ENCODE results near the gene CASZ1. TPM values are rescaled to one million over a fixed set of nuclear protein-coding genes. Genes with fewer than 3 reads are reported as not detected.
A peak's percentile ranks its signal among the peaks of the same experiment; 100 is the strongest.

Gene CASZ1
- total RNA-seq, 1 experiment from 2014 or later, result 11.7 TPM

DNA sequence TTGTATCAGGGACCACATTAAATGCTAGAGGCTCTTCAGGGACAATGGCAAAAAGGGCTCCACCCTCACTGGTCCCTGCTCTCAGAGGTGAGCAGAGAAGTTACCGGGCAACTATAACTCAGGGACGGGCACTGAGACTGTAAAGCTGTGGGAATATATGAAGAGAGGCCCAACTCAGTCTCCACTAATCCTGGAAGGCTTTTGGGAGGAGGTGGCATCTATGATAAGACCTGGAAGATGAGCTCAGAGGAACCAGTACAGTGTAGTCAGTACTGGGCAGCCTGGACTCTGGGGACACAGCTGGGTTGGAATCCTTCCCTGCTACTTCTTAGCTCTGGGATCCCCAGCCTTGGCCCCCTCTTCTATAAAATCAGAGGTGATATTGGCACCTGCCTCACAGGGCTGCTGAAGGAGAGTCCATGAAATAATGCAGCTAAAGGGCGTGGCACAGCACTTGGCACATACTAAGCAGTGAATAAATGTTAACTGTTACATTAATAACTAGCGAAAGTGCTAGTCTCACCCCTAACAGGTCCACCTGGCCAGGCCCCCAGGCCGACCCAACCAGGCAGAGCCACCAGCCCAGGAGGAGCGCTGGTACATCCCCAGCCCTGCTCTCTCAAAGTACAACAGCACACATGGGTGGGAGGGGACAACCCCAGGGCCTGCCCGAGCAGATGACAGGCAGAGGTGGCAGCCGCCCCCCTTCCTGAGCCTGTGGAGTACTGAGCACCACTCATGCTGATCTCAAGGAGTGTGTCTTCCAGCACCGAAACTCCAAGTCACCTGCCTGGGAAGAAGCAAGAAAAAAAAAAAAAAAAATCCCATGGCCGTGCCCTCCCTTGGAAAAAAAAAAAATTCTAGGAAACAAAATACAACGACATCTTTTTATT, 62.7 kb downstream of the CASZ1 start (continued):
- TF ChIP-seq ATF1 (CRISPR knock-in tag; IDR thresholded peaks at IDR 0.05), result no peak
- TF ChIP-seq, protein P1, sequence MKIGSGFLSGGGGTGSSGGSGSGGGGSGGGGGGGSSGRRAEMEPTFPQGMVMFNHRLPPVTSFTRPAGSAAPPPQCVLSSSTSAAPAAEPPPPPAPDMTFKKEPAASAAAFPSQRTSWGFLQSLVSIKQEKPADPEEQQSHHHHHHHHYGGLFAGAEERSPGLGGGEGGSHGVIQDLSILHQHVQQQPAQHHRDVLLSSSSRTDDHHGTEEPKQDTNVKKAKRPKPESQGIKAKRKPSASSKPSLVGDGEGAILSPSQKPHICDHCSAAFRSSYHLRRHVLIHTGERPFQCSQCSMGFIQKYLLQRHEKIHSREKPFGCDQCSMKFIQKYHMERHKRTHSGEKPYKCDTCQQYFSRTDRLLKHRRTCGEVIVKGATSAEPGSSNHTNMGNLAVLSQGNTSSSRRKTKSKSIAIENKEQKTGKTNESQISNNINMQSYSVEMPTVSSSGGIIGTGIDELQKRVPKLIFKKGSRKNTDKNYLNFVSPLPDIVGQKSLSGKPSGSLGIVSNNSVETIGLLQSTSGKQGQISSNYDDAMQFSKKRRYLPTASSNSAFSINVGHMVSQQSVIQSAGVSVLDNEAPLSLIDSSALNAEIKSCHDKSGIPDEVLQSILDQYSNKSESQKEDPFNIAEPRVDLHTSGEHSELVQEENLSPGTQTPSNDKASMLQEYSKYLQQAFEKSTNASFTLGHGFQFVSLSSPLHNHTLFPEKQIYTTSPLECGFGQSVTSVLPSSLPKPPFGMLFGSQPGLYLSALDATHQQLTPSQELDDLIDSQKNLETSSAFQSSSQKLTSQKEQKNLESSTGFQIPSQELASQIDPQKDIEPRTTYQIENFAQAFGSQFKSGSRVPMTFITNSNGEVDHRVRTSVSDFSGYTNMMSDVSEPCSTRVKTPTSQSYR (CRISPR knock-in tag; IDR thresholded peaks at IDR 0.05), result no peak

DNA sequence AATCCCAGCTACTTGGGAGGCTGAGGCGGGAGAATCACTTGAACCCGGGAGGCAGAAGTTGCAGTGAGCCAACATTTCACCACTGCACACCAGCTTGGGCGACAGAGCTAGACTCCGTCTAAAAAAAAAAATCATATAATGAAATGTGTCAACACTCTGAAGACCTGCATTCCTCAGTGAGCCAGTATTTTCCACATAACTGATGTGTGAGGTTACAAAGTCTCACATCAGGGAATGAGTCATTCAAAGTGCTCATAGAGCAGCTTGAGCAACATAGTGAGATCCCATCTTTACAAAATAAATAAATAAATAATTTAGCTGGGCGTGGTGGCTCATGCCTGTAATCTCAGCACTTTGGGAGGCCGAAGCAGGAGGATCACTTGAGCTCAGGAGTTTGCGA, 65.5 kb downstream of the CASZ1 start:
- Mint-ChIP-seq H3K4me3 (no peak overlapping the region), H3K4me1 (peaks cover 25% of the 10 kb centered on the region), H3K27me3 (ENCODE audit: low read depth) (no peaks in the 10 kb centered on the region), H3K27ac (no peak overlapping the region), H3K9me3 (no peaks in the 10 kb centered on the region), H3K36me3 (no peaks in the 10 kb centered on the region)
- CTCF ChIA-PET, result interaction anchor here (1.2 kb wide), 1 partner anchor 22 kb away, joined by 5 read pairs; no protein-coding TSS in a partner anchor
- POLR2A ChIA-PET, result no interaction called here
- DNase-seq (ENCODE audit: low spot score) (no peak), ATAC-seq (no peak)
- no peak for TF ChIP-seq ZNF423 (CRISPR knock-in tag; IDR thresholded peaks at IDR 0.05)
- TF ChIP-seq, protein P2, sequence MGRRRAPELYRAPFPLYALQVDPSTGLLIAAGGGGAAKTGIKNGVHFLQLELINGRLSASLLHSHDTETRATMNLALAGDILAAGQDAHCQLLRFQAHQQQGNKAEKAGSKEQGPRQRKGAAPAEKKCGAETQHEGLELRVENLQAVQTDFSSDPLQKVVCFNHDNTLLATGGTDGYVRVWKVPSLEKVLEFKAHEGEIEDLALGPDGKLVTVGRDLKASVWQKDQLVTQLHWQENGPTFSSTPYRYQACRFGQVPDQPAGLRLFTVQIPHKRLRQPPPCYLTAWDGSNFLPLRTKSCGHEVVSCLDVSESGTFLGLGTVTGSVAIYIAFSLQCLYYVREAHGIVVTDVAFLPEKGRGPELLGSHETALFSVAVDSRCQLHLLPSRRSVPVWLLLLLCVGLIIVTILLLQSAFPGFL (CRISPR knock-in tag; IDR thresholded peaks at IDR 0.05; ENCODE audit: borderline replicate concordance), result no peak
- TF ChIP-seq TP53 (CRISPR knock-in tag; IDR thresholded peaks at IDR 0.05), result no peak
- TF ChIP-seq, protein P3, sequence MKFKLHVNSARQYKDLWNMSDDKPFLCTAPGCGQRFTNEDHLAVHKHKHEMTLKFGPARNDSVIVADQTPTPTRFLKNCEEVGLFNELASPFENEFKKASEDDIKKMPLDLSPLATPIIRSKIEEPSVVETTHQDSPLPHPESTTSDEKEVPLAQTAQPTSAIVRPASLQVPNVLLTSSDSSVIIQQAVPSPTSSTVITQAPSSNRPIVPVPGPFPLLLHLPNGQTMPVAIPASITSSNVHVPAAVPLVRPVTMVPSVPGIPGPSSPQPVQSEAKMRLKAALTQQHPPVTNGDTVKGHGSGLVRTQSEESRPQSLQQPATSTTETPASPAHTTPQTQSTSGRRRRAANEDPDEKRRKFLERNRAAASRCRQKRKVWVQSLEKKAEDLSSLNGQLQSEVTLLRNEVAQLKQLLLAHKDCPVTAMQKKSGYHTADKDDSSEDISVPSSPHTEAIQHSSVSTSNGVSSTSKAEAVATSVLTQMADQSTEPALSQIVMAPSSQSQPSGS (CRISPR knock-in tag; IDR thresholded peaks at IDR 0.05; ENCODE audit: borderline replicate concordance, low read depth), result no peak
- no peak for TF ChIP-seq SP1 (CRISPR knock-in tag; conservative IDR thresholded peaks at IDR 0.05)

DNA sequence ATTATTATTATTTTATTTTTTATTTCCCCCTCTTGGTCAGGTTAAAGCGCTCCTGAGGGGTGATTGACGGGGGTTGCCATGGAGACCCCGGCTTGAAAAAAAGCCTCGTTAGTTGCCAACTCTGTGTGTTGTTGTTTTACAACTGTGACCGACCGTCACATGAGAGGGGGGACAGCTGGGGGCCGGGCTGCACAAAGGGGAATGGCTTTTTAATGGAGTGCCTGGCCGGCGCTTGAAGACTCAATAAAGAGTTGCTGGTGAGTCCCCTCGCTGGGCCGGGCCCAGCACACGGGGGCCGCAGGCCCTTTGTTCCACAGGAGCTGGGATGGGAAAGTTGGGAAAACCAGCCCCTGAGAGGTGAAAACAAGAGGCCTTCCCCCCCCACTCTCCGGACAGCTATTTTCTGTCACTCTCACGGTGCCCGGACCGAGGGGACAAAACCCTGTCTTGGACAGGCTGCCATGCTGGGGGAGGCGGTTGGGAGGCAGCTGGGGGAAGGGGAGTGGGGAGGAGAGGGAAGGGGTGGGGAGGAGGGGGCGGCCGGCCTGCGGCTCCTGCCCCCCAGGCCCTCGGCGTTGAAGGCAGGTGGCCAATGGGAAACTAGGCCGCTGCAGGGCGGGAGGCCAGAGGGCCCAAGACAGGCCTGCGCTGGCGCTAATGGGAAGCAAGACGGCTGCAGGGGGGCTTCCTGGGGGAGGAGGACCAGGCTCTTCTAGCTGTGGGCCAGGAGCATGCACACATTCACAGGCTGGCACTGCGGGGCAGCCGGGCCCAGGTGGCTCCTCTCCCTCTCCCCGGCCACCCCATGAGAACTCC, 67.6 kb downstream of the CASZ1 start:
- Mint-ChIP-seq H3K4me1 (peaks cover 10% of the 10 kb centered on the region), H3K9me3 (no peaks in the 10 kb centered on the region), H3K27ac (no peak overlapping the region), H3K4me3 (no peak overlapping the region), H3K27me3 (ENCODE audit: low read depth) (no peaks in the 10 kb centered on the region), H3K36me3 (no peaks in the 10 kb centered on the region)
- ChIA-PET CTCF (interaction anchor here (0.6 to 1.0 kb wide), 6 partner anchors 15 to 213 kb away, joined by 3 to 4 read pairs (median 3); no protein-coding TSS in a partner anchor), POLR2A (no interaction called here)
- DNase-seq (ENCODE audit: low spot score) (no peak), ATAC-seq (peak; percentile 18)
- TF ChIP-seq ETV6 (CRISPR knock-in tag; IDR thresholded peaks at IDR 0.05) (no peak), HMGA2 (CRISPR knock-in tag; IDR thresholded peaks at IDR 0.05) (peak; percentile 36; the same call in 1 of the 2 replicates)

DNA sequence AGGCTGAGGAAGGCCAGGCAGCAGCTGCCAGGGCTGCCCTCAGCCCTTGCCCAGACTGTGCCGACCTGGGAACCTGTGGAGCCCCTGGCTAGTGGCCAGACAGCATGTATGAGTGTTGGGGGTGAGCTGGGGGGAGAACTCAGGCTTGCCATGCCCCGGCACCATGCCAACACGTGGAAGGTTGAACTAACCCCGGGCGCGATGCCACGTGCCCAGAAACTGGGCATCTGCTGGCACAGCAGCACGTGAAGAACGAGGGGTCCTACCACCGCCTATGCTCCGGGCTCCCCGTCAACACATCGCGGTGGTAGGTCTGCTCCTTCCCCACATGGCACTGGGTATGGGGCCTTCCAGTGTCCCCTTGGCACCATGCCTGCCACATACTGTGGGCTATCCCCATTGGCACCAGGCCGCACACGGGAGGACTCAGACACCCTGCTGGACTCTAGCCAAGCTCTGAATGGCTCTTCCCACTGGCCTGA, 68.7 kb downstream of the CASZ1 start:
- Mint-ChIP-seq H3K4me1 (peaks cover 4% of the 10 kb centered on the region), H3K9me3 (no peaks in the 10 kb centered on the region), H3K4me3 (no peak overlapping the region), H3K36me3 (no peaks in the 10 kb centered on the region), H3K27ac (no peak overlapping the region), H3K27me3 (ENCODE audit: low read depth) (no peaks in the 10 kb centered on the region)
- ATAC-seq (no peak), DNase-seq (ENCODE audit: low spot score) (no peak)
- CTCF ChIA-PET, result interaction anchor here (0.6 kb wide), 1 partner anchor 69 kb away, joined by 3 read pairs; the partner anchor contains the start of gene CASZ1
- POLR2A ChIA-PET, result no interaction called here
- TF ChIP-seq, protein P4, sequence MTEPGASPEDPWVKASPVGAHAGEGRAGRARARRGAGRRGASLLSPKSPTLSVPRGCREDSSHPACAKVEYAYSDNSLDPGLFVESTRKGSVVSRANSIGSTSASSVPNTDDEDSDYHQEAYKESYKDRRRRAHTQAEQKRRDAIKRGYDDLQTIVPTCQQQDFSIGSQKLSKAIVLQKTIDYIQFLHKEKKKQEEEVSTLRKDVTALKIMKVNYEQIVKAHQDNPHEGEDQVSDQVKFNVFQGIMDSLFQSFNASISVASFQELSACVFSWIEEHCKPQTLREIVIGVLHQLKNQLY (CRISPR knock-in tag; IDR thresholded peaks at IDR 0.05), result no peak
- TF ChIP-seq ESRRA (CRISPR knock-in tag; IDR thresholded peaks at IDR 0.05; ENCODE audit: borderline replicate concordance), result no peak
- no peak for TF ChIP-seq RORB (CRISPR knock-in tag; IDR thresholded peaks at IDR 0.05)
- TF ChIP-seq, protein P5, sequence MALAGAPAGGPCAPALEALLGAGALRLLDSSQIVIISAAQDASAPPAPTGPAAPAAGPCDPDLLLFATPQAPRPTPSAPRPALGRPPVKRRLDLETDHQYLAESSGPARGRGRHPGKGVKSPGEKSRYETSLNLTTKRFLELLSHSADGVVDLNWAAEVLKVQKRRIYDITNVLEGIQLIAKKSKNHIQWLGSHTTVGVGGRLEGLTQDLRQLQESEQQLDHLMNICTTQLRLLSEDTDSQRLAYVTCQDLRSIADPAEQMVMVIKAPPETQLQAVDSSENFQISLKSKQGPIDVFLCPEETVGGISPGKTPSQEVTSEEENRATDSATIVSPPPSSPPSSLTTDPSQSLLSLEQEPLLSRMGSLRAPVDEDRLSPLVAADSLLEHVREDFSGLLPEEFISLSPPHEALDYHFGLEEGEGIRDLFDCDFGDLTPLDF (CRISPR knock-in tag; IDR thresholded peaks at IDR 0.05), result no peak
- no peak for TF ChIP-seq PRRX2 (CRISPR knock-in tag; IDR thresholded peaks at IDR 0.05)
- TF ChIP-seq, protein P6, sequence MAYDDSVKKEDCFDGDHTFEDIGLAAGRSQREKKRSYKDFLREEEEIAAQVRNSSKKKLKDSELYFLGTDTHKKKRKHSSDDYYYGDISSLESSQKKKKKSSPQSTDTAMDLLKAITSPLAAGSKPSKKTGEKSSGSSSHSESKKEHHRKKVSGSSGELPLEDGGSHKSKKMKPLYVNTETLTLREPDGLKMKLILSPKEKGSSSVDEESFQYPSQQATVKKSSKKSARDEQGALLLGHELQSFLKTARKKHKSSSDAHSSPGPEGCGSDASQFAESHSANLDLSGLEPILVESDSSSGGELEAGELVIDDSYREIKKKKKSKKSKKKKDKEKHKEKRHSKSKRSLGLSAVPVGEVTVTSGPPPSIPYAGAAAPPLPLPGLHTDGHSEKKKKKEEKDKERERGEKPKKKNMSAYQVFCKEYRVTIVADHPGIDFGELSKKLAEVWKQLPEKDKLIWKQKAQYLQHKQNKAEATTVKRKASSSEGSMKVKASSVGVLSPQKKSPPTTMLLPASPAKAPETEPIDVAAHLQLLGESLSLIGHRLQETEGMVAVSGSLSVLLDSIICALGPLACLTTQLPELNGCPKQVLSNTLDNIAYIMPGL (CRISPR knock-in tag; IDR thresholded peaks at IDR 0.05), result no peak
- no peak for TF ChIP-seq NFATC4 (CRISPR knock-in tag; IDR thresholded peaks at IDR 0.05)
- TF ChIP-seq KAT7 (CRISPR knock-in tag; IDR thresholded peaks at IDR 0.05; ENCODE audit: borderline replicate concordance), result no peak
- no peak for TF ChIP-seq ZNF423 (CRISPR knock-in tag; IDR thresholded peaks at IDR 0.05)

Data from WTC11 (cell line).